Panc1 (cell line): ENCODE data around the gene SF3B6. TPM values are rescaled to one million over a fixed set of nuclear protein-coding genes. Genes with fewer than 3 reads are reported as not detected.

Experiments used
- ATAC-seq: fragments of 200-7000 bp; cut with Tn5 transposase; 2 replicates; pipeline ENCODE4 v1.9.1; 2020; ENCODE audit warnings: mild to moderate bottlenecking, moderate library complexity
- BruUV-seq: library from RNA; stranded (reverse); fragments of 400-500 nt; replicated peaks from 2 replicates; lab custom pipeline; 2021; lab: Mats Ljungman, UMichigan
- CTCF ChIA-PET: fragments of 300-600 bp; sonication (Branson Sonifier 250); formaldehyde crosslinking; loops from one replicate; lab custom pipeline; 2022; ENCODE audit warnings: antibody characterized with exemption; lab: Charles Lee
- POLR2A ChIA-PET: fragments of 300-600 bp; sonication (Branson Sonifier 250); formaldehyde crosslinking; loops from one replicate; lab custom pipeline; 2022; ENCODE audit warnings: antibody characterized with exemption; lab: Charles Lee
- DNase-seq: peaks from one replicate; pipeline ENCODE4 v3.0.0-alpha.2; 2010; ENCODE audit warnings: low read depth, low spot score
- H3K27ac ChIP-seq: 2 replicates; pipeline ENCODE4 v1.5.1; 2011; ENCODE audit warnings: mild to moderate bottlenecking, low read length, inconsistent platforms
- H3K27me3 ChIP-seq: fragments of 200-500 bp; sonication (Bioruptor generic); 2 replicates; pipeline ENCODE4 v1.6.0; 2014; ENCODE audit warnings: low read length, inconsistent platforms; ENCODE audit not compliant: control insufficient read depth, insufficient read depth
- H3K36me3 ChIP-seq: fragments of 200-500 bp; sonication (Bioruptor generic); 2 replicates; pipeline ENCODE4 v1.5.1; 2014; ENCODE audit warnings: inconsistent platforms, mild to moderate bottlenecking, low read length, moderate library complexity; ENCODE audit not compliant: control insufficient read depth, insufficient read depth
- H3K4me1 ChIP-seq: 2 replicates; pipeline ENCODE4 v1.5.1; 2011; ENCODE audit warnings: inconsistent platforms, mild to moderate bottlenecking, low read length, moderate library complexity; ENCODE audit not compliant: control insufficient read depth, insufficient read depth
- H3K4me3 ChIP-seq, 2 experiments: 2 replicates each; pipeline ENCODE4 v1.5.1; 2011 to 2012; ENCODE audit warnings: low read depth in 2 of 2, low read length in 2 of 2, mild to moderate bottlenecking in 2 of 2, inconsistent platforms in 1 of 2, moderate library complexity in 1 of 2
- H3K9me3 ChIP-seq: fragments of 200-500 bp; sonication (Bioruptor generic); 2 replicates; pipeline ENCODE4 v1.5.1; 2014; ENCODE audit warnings: low read depth, mild to moderate bottlenecking, inconsistent platforms, low read length, moderate library complexity; ENCODE audit not compliant: control insufficient read depth, insufficient read depth
- POLR2AphosphoS5 ChIP-seq: IDR thresholded peaks from 2 replicates; pipeline ENCODE4 v1.6.1; 2012; ENCODE audit warnings: mild to moderate bottlenecking, low read depth, low read length, moderate library complexity
- REST ChIP-seq, 2 experiments: IDR thresholded peaks; 2 replicates each; pipeline ENCODE4 v1.6.1; 2011 to 2012; ENCODE audit warnings: low read depth in 2 of 2, control low read depth in 1 of 2, low read length in 1 of 2, mild to moderate bottlenecking in 1 of 2, moderate library complexity in 1 of 2; ENCODE audit not compliant: insufficient read depth in 1 of 2
- SIN3A ChIP-seq: IDR thresholded peaks from 2 replicates; pipeline ENCODE4 v1.6.1; 2012; ENCODE audit warnings: low read depth, mild to moderate bottlenecking, low read length, moderate library complexity, borderline replicate concordance; ENCODE audit not compliant: insufficient read depth
- TCF7L2 ChIP-seq: IDR thresholded peaks from 2 replicates; pipeline ENCODE4 v1.6.1; 2011; ENCODE audit warnings: mild to moderate bottlenecking, low read depth, low read length, inconsistent platforms
- in situ Hi-C: cut with HindIII; loops from 2 replicates; pipeline ENCODE4 v1.10.0; 2016; ENCODE audit warnings: low sequenced_read_pairs, low pct_unique_long_range_greater_than_20kb
- intact Hi-C: fragments of 100-400 bp; cut with micrococcal nuclease; formaldehyde crosslinking; loops from one replicate; pipeline ENCODE4 v1.10.0; 2022; ENCODE audit not compliant: unreplicated experiment
- total RNA-seq: library from RNA; stranded (reverse); gene quantifications from one replicate; pipeline ENCODE4 v1.2.1, GENCODE V29; 2021; ENCODE audit not compliant: unreplicated experiment
- TF ChIP-seq, protein P1 (sequence below): fragments of 450-650 bp; IDR thresholded peaks from 2 replicates; pipeline ENCODE4 v1.5.1; 2017; ENCODE audit warnings: mild to moderate bottlenecking

SF3B6 gene
- total RNA-seq, 1 experiment from 2014 or later, result 129 TPM

DNA sequence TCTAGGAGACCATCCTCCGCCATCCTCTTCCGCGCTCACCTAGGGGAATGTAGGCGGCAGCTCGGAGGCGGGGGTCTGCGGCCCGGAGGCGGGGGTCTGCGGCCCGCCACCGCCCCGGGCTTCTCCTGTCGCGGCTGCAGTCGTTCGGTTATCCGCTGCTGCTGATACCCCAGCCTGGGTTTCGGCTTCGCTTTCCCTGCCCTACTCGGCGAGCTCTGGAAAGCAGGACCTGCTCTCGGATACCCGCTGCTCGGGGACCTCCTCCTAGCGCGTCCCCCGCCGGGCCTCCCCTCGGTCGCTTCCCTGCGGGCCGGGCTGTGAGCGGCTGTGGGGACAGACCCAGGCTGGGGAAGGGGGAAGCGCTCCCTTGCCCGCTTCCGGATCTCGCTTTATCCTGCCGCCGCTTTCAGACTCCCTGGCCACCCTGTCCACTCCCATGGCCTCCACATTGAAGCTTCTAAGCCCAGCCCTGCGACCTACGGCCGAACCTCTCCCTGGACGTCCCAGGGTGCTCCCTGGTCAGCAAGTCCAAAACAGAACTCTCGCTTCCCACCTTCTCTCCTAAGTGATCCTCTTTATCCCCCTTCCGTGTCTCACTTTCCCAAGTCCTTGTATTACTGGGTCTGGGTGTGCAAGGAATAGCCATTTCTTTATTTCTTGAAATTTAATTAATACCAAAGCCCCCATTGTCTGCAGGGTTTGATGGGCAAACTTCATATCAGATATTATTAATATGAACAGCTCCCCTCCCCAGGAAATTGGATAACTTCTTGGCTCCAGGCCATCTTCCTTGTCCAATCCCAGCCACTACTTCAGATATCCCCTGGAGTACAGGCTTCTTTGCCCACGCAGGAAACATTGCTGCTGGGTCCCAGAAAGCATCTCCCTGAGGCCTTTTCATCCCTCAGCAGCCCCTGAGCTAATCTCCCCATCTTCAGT is 25.8 kb downstream of the SF3B6 start:
- Histone ChIP-seq H3K4me3 (peak overlapping the region; percentile 61 to 71), H3K4me1 (peaks cover 30% of the 10 kb centered on the region; the same call in 1 of the 2 replicates), H3K27ac (peak overlapping the region; percentile 53), H3K27me3 (no peaks in the 10 kb centered on the region), H3K9me3 (no peaks in the 10 kb centered on the region), H3K36me3 (no peaks in the 10 kb centered on the region)
- peak; percentile 25 for ATAC-seq
- POLR2A ChIA-PET, result no interaction called here
- intact Hi-C loops (no loop called here), in situ Hi-C loops (no loop called here)
- DNase-seq, result no peak
- BruUV-seq, result no TSS peak
- TF ChIP-seq, protein P1, sequence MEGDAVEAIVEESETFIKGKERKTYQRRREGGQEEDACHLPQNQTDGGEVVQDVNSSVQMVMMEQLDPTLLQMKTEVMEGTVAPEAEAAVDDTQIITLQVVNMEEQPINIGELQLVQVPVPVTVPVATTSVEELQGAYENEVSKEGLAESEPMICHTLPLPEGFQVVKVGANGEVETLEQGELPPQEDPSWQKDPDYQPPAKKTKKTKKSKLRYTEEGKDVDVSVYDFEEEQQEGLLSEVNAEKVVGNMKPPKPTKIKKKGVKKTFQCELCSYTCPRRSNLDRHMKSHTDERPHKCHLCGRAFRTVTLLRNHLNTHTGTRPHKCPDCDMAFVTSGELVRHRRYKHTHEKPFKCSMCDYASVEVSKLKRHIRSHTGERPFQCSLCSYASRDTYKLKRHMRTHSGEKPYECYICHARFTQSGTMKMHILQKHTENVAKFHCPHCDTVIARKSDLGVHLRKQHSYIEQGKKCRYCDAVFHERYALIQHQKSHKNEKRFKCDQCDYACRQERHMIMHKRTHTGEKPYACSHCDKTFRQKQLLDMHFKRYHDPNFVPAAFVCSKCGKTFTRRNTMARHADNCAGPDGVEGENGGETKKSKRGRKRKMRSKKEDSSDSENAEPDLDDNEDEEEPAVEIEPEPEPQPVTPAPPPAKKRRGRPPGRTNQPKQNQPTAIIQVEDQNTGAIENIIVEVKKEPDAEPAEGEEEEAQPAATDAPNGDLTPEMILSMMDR, result no peak
- no peak for TF ChIP-seq REST (IDR thresholded peaks at IDR 0.05; ENCODE audit: insufficient read depth in 1 of 2, low read depth in 2 of 2, low read length in 1 of 2)
- TF ChIP-seq SIN3A, result no peak
- CTCF ChIA-PET, result interaction anchor here (0.9 kb wide), 1 partner anchor 35 kb away, joined by 3 read pairs; no protein-coding TSS in a partner anchor

- CTCF ChIA-PET, result no interaction called here
- ATAC-seq (peak; percentile 72), DNase-seq (no peak)
- Histone ChIP-seq H3K9me3 (no peaks in the 10 kb centered on the region), H3K27ac (peak within 1 kb of the TSS; percentile 53), H3K27me3 (no peaks in the 10 kb centered on the region), H3K4me3 (peak within 1 kb of the TSS; percentile 61 to 71), H3K36me3 (no peaks in the 10 kb centered on the region), H3K4me1 (peaks cover 30% of the 10 kb centered on the region; the same call in 1 of the 2 replicates)
- no TSS peak for BruUV-seq
- POLR2A ChIA-PET, result interaction anchor here (0.6 kb wide), 1 partner anchor 1920 kb away, joined by 5 read pairs; no protein-coding TSS in a partner anchor
- intact Hi-C loops (loop anchor here (10.0 kb wide), 1 partner anchor 125 kb away; the partner anchor contains the start of gene ATAD2B), in situ Hi-C loops (no loop called here)
- TF ChIP-seq, protein P1, result no peak
- TF ChIP-seq REST (IDR thresholded peaks at IDR 0.05; ENCODE audit: insufficient read depth in 1 of 2, low read depth in 2 of 2, low read length in 1 of 2) (no peak), SIN3A (0 out of 2 replicates have a peak, but pooled peaks have one; percentile 51), POLR2AphosphoS5 (peak; percentile 26; the same call in 1 of the 2 replicates), TCF7L2 (no peak)
These were observed 26.6 kb downstream of the SF3B6 start, which contains the start of gene FKBP1B for GRCh38 chr2:24049485-24050021. FKBP1B (plus strand) TSS chr2:24049741; CDS start chr2:24049850, 109 bp downstream.
